GM18858 (cell line): Measurements from ENCODE around the gene ZFHX3.
"Not testable (repeated sequence)": the region's sequence is repeated elsewhere in the genome, so short reads cannot be mapped to it uniquely, and the experiment has no call there.

Experiments
- ATAC-seq: cut with Tn5 transposase; IDR thresholded peaks from one replicate; pipeline ENCODE4 v1.9.1; 2021; ENCODE audit not compliant: unreplicated experiment

Gene ZFHX3

GRCh38 chr16:73000907-73001521 is 46.9 kb downstream of the ZFHX3 start:
- ATAC-seq, result no peak

DNA sequence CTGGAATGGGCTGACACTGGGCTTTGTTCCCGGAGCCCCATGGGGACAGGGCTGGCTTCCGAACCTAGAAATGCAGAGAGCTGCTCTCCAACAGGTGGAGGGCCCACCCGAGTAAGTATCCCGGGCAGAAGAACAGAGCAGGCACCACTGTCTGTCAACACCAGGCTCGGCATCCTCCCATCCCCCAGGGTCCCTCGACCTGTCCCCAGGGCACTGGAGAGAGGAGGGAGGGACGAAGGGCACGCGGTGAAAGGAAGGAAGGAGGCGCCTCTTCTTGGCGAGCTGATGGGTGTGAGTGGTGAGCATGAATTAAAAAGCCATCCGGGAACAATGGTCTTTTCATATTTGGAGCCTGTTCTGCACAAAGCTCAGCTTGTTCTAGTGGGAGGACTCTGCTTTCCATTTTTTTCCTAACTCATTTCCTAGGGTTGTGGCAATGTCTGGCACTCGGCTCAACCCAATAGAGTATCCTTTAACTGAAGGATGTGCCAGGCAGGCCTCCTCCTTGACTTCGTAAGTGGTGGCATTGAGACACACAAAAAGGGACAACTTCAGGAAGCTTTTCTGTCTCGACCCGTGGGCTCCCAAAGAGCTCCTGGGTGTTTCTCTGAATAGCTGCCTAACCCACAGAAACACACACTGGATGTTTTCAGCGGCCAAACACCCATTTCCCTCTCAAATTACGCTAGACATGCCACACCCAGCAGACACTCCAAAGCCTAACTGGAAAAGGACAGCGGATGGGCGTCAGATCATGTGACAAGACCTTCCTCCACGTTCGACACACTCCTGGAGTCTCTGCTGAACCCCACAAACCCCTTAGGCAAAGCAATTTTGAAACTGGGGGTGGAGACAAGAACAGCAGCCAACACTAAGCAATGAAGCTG is 47.7 kb downstream of the ZFHX3 start:
- ATAC-seq, result no peak

GRCh38 chr16:72999541-73000019 is 48.3 kb downstream of the ZFHX3 start:
- ATAC-seq, result no peak

GRCh38 chr16:72997141-72997542 is 50.8 kb downstream of the ZFHX3 start:
- no peak for ATAC-seq

GRCh38 chr16:72996291-72997062 is 51.5 kb downstream of the ZFHX3 start:
- ATAC-seq, result no peak

DNA sequence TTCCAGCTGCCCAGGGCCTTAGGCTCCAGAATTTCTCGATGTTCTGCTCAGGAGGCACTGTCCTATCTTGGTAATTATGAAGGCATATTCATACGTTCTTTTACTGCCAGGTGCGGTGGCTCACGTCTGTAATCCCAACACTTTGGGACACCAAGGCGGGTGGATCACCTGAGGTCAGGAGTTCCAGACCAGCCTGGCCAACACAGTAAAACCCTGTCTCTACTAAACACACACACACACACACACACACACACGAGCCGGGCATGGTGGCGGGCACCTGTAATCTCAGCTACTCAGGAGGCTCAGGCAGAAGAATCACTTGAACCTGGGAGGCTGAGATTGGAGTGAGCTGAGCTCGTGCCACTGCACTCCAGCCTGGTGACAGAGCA is 52.1 kb downstream of the ZFHX3 start:
- ATAC-seq, result not testable (repeated sequence)

- ATAC-seq, result no peak
These were observed 52.6 kb downstream of the ZFHX3 start for GRCh38 chr16:72995151-72995881.

- no peak for ATAC-seq
These were observed 55.8 kb downstream of the ZFHX3 start for GRCh38 chr16:72992142-72992601.

- no peak for ATAC-seq
These were observed 56.3 kb downstream of the ZFHX3 start for GRCh38 chr16:72991644-72992043.

DNA sequence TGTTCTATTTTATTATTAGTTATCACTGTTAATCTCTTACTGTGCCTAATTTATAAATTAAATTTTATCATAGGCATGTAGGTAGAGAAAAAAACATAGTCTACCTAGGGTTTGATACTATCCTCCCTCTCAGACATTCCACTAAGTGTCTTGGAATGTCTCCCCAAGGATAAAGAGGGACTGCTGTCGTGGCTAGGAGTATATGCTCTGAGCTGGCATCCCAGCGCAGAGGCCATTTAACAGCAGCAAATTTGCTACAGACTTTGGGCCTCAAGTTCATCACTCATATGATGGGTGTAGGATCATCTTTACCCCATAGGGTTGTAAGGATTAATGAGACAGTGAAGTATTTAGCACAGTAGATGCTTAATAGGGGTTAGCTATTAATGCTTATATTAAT is 56.7 kb downstream of the ZFHX3 start:
- no peak for ATAC-seq

GRCh38 chr16:72990571-72990970 is 57.4 kb downstream of the ZFHX3 start:
- ATAC-seq, result no peak

- no peak for ATAC-seq
These were observed 58.1 kb downstream of the ZFHX3 start for GRCh38 chr16:72989579-72990551.

DNA sequence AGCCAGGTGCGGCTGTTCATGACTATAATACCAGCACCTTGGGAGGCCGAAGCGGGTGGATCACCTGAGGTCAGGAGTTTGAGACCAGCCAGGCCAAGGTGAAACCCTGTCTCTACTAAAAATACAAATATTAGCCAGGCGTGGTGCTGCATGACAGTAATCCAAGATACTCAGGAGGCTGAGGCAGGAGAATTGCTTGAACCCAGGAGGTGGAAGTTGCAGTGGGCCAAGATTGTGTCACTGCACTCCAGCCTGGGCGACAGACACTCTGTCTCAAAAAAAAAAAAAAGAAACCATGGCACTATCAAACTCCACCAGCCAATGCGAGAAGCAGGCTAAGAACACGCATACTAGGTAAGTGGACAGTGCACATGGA is 58.7 kb downstream of the ZFHX3 start:
- ATAC-seq, result not testable (repeated sequence)

GRCh38 chr16:72988569-72988968 is 59.4 kb downstream of the ZFHX3 start:
- ATAC-seq, result no peak

DNA sequence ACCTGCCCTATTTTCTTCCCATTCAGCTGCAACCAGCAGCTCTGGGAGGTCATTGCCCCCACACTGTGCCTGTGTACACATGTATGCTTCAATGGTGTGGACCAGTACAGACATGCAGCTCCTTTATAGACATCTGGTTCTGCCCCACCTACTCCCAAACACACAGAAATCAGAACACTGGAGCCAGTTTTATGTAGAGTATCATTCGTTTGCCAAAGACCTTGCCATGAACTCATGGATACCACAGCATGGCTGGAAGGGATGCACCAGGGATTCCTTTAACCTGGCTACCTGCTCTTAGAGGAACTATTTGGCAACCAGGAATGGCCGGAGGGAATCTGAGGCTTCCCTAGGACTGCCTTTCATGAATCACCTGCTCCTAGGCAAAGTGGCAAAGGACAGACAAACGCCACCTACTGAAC is 60.4 kb downstream of the ZFHX3 start:
- no peak for ATAC-seq

DNA sequence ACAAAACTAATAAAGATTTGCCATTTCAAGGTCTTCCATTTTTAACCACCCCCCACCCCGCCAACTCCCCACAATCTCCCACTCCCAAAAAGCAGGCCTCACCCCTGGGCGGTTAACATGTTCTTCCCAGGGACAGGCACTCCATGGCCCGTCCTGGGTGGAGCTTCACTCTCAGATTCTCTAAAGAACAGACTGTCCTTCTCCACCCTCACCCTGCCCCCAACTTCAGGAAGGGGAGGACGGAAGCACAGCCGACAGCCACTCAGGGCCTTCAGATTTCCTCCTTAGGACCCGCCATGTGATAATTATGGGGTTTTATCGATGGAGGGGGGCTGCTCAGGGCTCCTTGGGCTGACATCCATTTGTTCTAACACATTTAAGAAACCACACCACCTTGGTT is 61.9 kb downstream of the ZFHX3 start:
- no peak for ATAC-seq

DNA sequence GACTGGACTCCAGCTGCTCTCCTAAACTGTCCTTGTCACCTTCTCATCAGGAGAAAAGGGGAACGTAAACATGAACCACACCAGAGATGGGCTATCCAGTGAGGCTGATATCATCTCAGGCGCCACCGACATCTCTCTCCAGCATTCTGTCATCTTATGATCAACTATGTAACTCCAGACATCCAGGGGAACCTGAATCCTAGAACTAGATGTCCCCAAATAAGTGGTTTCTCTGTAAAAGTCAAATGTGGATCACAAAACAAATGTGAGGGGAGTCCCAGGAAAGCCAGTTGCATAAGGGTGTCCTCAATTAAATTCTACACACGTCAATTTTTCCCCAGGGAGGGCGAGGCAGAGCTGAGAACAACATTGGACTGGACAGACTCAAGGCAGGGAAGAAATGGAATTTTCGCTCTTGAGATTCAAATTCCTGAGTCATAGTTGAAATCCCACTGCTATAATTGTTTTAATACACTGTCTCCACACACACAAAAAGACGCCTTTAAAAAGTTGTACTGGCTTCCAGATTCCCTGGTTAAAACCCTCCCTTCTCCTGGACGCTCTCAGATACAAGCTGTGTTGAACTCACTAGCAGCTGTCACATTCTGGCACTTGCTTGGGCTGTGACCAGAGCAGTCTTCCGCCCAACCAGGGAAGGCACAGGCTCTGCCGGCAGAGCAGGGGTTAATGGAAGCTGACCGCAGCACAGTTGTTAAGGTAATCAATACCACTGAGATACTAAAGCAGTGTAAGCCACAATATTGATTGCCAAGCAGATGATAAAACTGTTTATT is 62.6 kb downstream of the ZFHX3 start:
- ATAC-seq, result no peak

DNA sequence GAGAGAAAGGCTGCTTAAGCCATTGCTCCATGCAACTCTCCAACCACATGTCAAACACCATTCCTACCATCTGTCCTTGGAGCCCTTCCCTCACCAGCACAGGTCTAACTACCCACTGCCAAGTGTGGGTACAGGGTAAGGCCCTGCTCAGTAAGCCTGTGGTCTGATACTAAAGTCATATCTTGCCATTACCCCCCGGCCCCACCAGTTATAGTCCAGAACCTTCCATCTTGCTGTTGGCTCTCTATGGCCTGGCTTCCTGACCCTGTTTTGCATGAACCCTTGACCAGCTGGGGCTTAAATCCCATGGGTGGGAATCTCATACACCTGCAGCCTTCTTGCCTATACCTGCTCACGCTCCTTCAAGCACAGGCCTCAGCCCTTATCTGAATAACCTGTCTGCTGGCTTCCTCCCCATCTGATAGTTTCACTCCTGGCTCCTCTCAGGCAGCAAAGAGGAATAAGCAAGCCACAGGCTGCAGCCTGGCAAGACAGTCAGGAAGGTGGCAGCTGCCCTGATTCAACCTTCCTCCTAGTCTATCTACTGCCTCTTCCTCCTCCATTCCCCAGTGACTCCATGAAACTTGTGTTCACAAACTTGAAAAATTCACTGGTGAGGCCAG is 64.1 kb downstream of the ZFHX3 start:
- ATAC-seq, result no peak
